ENCODE measurements around the gene COL23A1. TPM values are rescaled to one million over a fixed set of nuclear protein-coding genes. Genes with fewer than 3 reads are reported as not detected.

The COL23A1 gene
- total and polyA plus RNA-seq, 4 donors, result 0.76 to 4.4 (median 1.3) TPM

DNA sequence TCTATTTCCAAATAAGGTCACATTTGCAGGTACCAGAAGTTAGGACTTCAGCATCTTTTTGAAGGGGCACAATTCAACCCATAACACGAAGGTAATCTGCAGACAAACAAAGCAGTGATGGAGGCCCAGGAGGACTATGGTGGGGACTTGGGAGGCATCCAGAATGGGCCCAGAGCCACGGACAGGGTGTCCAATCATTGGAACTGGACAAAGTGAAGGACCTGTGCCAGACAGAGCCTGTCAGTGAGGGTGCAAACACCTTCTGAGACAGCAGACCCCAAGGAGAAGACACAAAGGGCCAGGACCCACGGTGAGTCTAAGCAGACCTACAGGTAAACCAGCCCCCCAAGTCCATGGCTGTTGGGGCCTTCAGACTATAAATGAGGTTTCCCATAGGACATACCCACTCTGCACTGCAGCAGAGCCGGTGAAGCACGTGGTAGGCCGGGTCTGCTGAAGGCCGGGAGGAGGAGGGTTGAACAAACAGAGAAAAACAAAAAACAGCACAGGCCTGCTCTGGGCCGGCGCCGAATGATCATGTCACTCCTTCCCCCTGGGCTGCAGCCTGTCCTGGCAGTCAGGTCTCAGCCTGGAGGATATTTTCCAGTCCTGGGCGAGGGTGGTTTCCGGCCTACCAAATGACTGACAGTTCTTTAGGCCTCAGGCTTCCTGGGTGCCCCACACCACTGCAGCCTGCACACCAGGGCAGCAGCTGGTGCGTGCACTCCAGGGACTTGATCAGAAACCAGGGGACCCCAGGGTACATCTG, 84.4 kb downstream of the COL23A1 start:
- TF ChIP-seq, protein P1, sequence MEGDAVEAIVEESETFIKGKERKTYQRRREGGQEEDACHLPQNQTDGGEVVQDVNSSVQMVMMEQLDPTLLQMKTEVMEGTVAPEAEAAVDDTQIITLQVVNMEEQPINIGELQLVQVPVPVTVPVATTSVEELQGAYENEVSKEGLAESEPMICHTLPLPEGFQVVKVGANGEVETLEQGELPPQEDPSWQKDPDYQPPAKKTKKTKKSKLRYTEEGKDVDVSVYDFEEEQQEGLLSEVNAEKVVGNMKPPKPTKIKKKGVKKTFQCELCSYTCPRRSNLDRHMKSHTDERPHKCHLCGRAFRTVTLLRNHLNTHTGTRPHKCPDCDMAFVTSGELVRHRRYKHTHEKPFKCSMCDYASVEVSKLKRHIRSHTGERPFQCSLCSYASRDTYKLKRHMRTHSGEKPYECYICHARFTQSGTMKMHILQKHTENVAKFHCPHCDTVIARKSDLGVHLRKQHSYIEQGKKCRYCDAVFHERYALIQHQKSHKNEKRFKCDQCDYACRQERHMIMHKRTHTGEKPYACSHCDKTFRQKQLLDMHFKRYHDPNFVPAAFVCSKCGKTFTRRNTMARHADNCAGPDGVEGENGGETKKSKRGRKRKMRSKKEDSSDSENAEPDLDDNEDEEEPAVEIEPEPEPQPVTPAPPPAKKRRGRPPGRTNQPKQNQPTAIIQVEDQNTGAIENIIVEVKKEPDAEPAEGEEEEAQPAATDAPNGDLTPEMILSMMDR (IDR thresholded peaks at IDR 0.05; ENCODE audit: control extremely low read depth, extremely low read depth), result no peak
- Histone ChIP-seq H3K4me1 (ENCODE audit: control insufficient read depth in 5 of 5, insufficient read depth in 5 of 5, low read length in 5 of 5) (no peaks in the 10 kb centered on the region), H3K9me3 (ENCODE audit: control insufficient read depth in 4 of 4, insufficient read depth in 3 of 4, low read length in 3 of 4) (peaks cover 0 to 3% (median 0%) of the 10 kb centered on the region in 4 donors), H3K27ac (ENCODE audit: low read depth in 1 of 2, low read length in 1 of 2) (no peak overlapping the region), H3K9ac (ENCODE audit: insufficient read depth in 1 of 2, low read length in 2 of 2) (no peak overlapping the region), H3K4me3 (no peak overlapping the region), H3K36me3 (ENCODE audit: control insufficient read depth in 4 of 4, insufficient read depth in 4 of 4, low read length in 4 of 4) (no peaks in the 10 kb centered on the region), H3K27me3 (ENCODE audit: control insufficient read depth in 3 of 3, insufficient read depth in 3 of 3, low read length in 2 of 3) (no peaks in the 10 kb centered on the region)
- DNase-seq, result no peak
- WGBS, 2 donors, result 83 to 90% methylated on average over 13 of the region's 13 CpGs
- ATAC-seq (ENCODE audit: insufficient read depth, low FRiP score), result no peak

DNA sequence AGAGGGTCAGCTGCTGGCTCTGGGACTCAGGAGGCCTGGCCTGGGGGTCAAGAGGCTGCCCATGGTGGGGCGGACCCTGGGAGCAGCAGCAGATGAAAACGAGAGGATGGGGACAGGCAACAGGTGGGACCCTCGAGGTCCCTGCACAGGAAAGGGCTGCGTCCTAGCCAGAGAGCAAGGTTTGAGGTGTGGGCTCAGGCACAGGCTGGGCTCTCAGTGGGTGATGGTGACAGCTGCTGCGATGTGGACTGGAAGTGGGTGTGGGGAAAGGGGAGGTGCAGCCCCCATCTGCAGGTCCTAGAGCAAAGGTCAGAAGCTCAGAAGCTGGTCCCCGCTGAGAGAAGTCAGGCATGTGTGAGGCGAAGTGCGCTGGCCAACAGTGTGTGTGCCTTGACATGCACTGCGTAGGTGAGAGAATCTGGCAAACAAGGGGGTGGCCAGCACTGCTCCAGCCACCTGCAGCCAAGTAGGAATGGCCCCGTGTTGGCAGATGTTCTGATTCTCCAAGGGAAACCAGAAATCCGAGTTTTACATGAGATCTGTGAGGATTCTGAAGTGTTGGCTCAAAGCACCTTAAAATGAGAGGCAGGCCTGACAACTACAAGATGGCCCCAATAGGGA, 85.7 kb downstream of the COL23A1 start:
- Histone ChIP-seq H3K27ac (ENCODE audit: low read depth in 1 of 2, low read length in 1 of 2) (no peak overlapping the region), H3K9me3 (ENCODE audit: control insufficient read depth in 4 of 4, insufficient read depth in 3 of 4, low read length in 3 of 4) (peaks cover 0 to 3% (median 0%) of the 10 kb centered on the region in 4 donors), H3K27me3 (ENCODE audit: control insufficient read depth in 3 of 3, insufficient read depth in 3 of 3, low read length in 2 of 3) (no peaks in the 10 kb centered on the region), H3K4me3 (no peak overlapping the region), H3K4me1 (ENCODE audit: control insufficient read depth in 5 of 5, insufficient read depth in 5 of 5, low read length in 5 of 5) (no peaks in the 10 kb centered on the region), H3K9ac (ENCODE audit: insufficient read depth in 1 of 2, low read length in 2 of 2) (no peak overlapping the region), H3K36me3 (ENCODE audit: control insufficient read depth in 4 of 4, insufficient read depth in 4 of 4, low read length in 4 of 4) (no peaks in the 10 kb centered on the region)
- WGBS, 2 donors, result 78 to 85% methylated on average over 11 of the region's 11 CpGs
- ATAC-seq (ENCODE audit: insufficient read depth, low FRiP score) (no peak), DNase-seq (no peak)
- TF ChIP-seq, protein P1 (IDR thresholded peaks at IDR 0.05; ENCODE audit: control extremely low read depth, extremely low read depth), result no peak

DNA sequence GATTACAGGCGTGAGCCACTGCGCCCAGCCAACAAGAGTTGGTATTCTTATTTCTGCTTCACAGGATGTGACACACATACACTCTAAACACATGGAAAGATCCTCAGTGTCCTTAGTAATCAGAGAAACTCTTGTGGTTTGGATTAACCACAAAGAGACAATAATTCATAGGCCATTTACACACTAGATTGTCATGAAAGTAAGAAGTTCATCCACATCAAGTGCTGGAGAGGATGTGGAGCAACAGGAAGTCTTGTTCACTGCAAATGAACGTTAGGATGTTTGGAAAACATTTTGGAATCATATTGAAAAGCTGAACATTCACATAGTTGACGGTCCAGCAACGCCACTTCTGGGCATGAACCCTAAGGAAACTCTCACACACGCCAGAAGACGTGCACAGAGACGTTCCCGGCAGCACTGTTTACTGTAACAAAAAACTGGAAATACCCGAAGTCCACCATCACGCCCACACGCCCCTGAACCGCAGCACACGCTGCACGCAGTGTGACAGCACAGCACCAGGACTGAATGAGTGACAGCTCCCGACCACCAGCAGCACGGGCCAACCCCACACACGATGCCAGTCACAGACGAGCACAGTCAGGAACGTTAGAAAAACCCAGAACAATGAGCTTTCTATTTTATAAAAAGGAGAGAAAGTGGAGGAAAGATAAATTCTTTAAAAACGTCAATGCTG, 87.6 kb downstream of the COL23A1 start:
- H3K4me1 ChIP-seq (ENCODE audit: control insufficient read depth in 5 of 5, insufficient read depth in 5 of 5, low read length in 5 of 5), result no peaks in the 10 kb centered on the region
- 84 to 86% methylated on average over 21 of the region's 21 CpGs for WGBS, 2 donors
- H3K9me3 ChIP-seq (ENCODE audit: control insufficient read depth in 4 of 4, insufficient read depth in 3 of 4, low read length in 3 of 4), result peaks cover 0 to 3% (median 0%) of the 10 kb centered on the region in 4 donors
- H3K27ac ChIP-seq (ENCODE audit: low read depth in 1 of 2, low read length in 1 of 2), result no peak overlapping the region
- ATAC-seq (ENCODE audit: insufficient read depth, low FRiP score), result no peak
- H3K27me3 ChIP-seq (ENCODE audit: control insufficient read depth in 3 of 3, insufficient read depth in 3 of 3, low read length in 2 of 3), result no peaks in the 10 kb centered on the region
- H3K4me3 ChIP-seq, result no peak overlapping the region
- no peaks in the 10 kb centered on the region for H3K36me3 ChIP-seq (ENCODE audit: control insufficient read depth in 4 of 4, insufficient read depth in 4 of 4, low read length in 4 of 4)
- H3K9ac ChIP-seq (ENCODE audit: insufficient read depth in 1 of 2, low read length in 2 of 2), result no peak overlapping the region
- TF ChIP-seq, protein P1 (IDR thresholded peaks at IDR 0.05; ENCODE audit: control extremely low read depth, extremely low read depth), result no peak
- DNase-seq, result no peak
